Uterus (tissue), 2 donors: ENCODE measurements around the gene USP12.

Experiments
- CTCF ChIP-seq, 4 experiments: fragments of 200-600 bp in 2 of 4; fragments of 450-650 bp in 2 of 4; sonication (generic) in 2 of 4; IDR thresholded peaks; one replicate each; pipeline ENCODE4 v1.5.1; 2016 to 2019; ENCODE audit warnings: antibody characterized with exemption in 4 of 4, mild to moderate bottlenecking in 2 of 4, moderate library complexity in 1 of 4
- POLR2A ChIP-seq, 2 donors: fragments of 450-650 bp; IDR thresholded peaks; one replicate each; pipeline ENCODE4 v1.6.1; 2016; ENCODE audit warnings: antibody characterized with exemption in 2 of 2, mild to moderate bottlenecking in 1 of 2, moderate library complexity in 1 of 2

- TF ChIP-seq CTCF (IDR thresholded peaks at IDR 0.05) (no peak), POLR2A (IDR thresholded peaks at IDR 0.05) (no peak)
Measured at GRCh38 chr13:27161423-27161822, 10.2 kb downstream of the USP12 start.
